Cardiac muscle cell (in vitro differentiated cells and primary cell): ENCODE results near the gene KCNH5. TPM values are rescaled to one million over a fixed set of nuclear protein-coding genes. Genes with fewer than 3 reads are reported as not detected.

ENCODE experiments used
- DNase-seq, 2 donors: peaks; one replicate each; pipeline versions ENCODE4 v3.0.0 to v3.0.0-alpha.2; 2010 to 2017; ENCODE audit warnings: low read depth in 1 of 2, low spot score in 1 of 2
- H3K27ac ChIP-seq: fragments of 200-600 bp; sonication (generic); 2 replicates; pipeline ENCODE4 v1.5.1; 2016
- H3K27me3 ChIP-seq: fragments of 200-600 bp; sonication (generic); 2 replicates; pipeline ENCODE4 v1.6.0; 2016; ENCODE audit warnings: control low read depth
- H3K36me3 ChIP-seq: fragments of 200-600 bp; sonication (generic); 2 replicates; pipeline ENCODE4 v1.5.1; 2016; ENCODE audit warnings: control low read depth
- H3K4me1 ChIP-seq: fragments of 200-600 bp; sonication (generic); 2 replicates; pipeline ENCODE4 v1.8.1; 2017; ENCODE audit warnings: low read depth, mild to moderate bottlenecking, mixed run types
- H3K4me3 ChIP-seq: fragments of 200-600 bp; sonication (generic); 2 replicates; pipeline ENCODE4 v1.5.1; 2016; ENCODE audit warnings: mild to moderate bottlenecking
- H3K9me3 ChIP-seq: fragments of 200-600 bp; sonication (generic); 2 replicates; pipeline ENCODE4 v1.5.1; 2017; ENCODE audit warnings: low read depth, mild to moderate bottlenecking, control low read depth
- CTCF ChIP-seq: IDR thresholded peaks from 2 replicates; pipeline ENCODE4 v1.5.1; 2012; ENCODE audit warnings: low read depth, mild to moderate bottlenecking, low read length
- polyA plus RNA-seq: library from polyadenylated mRNA; unstranded; fragments of >200 nt; fragmentation: Nextera tagmentation; extraction: Ambion mirVana; gene quantifications from 2 replicates; pipeline ENCODE4 v1.2.1, GENCODE V29; 2016
- total RNA-seq: library from RNA; depleted of rRNA; stranded (reverse); fragments of >200 nt; gene quantifications from 2 replicates; pipeline ENCODE4 v1.2.3, GENCODE V29; 2016

KCNH5 gene
- total and polyA plus RNA-seq, 2 experiments from 2014 or later, result 0.06 TPM; not detected in 1

GRCh38 chr14:62939970-62940369 is 105.3 kb downstream of the KCNH5 start:
- H3K4me1 ChIP-seq, result peaks cover 7% of the 10 kb centered on the region
- H3K4me3 ChIP-seq, result no peak overlapping the region
- no peaks in the 10 kb centered on the region for H3K9me3 ChIP-seq
- no peak for TF ChIP-seq CTCF
- DNase-seq, result no peak
- H3K36me3 ChIP-seq, result no peaks in the 10 kb centered on the region
- H3K27me3 ChIP-seq, result no peaks in the 10 kb centered on the region
- H3K27ac ChIP-seq, result no peak overlapping the region

- Histone ChIP-seq H3K27ac (no peak overlapping the region), H3K9me3 (no peaks in the 10 kb centered on the region), H3K36me3 (no peaks in the 10 kb centered on the region), H3K4me1 (peaks cover 7% of the 10 kb centered on the region), H3K4me3 (no peak overlapping the region), H3K27me3 (no peaks in the 10 kb centered on the region)
- TF ChIP-seq CTCF, result no peak
- DNase-seq, result no peak
Observed at GRCh38 chr14:62938778-62939177, 106.5 kb downstream of the KCNH5 start.

- TF ChIP-seq CTCF, result no peak
- Histone ChIP-seq H3K27ac (no peak overlapping the region), H3K36me3 (no peaks in the 10 kb centered on the region), H3K4me3 (no peak overlapping the region), H3K27me3 (no peaks in the 10 kb centered on the region), H3K9me3 (no peaks in the 10 kb centered on the region), H3K4me1 (peaks cover 7% of the 10 kb centered on the region)
- DNase-seq, result no peak
Observed at GRCh38 chr14:62934439-62934838, 110.8 kb downstream of the KCNH5 start.

- TF ChIP-seq CTCF, result no peak
Observed at GRCh38 chr14:62921466-62921865, 123.8 kb downstream of the KCNH5 start.

GRCh38 chr14:62916551-62916950 is 128.7 kb downstream of the KCNH5 start:
- TF ChIP-seq CTCF, result no peak
- Histone ChIP-seq H3K4me1 (peaks cover 11% of the 10 kb centered on the region), H3K27me3 (no peaks in the 10 kb centered on the region), H3K27ac (no peak overlapping the region), H3K36me3 (no peaks in the 10 kb centered on the region), H3K9me3 (no peaks in the 10 kb centered on the region), H3K4me3 (no peak overlapping the region)
- DNase-seq, result no peak

More at GRCh38 chr14:62921466-62921865, 123.8 kb downstream of the KCNH5 start:
- Histone ChIP-seq H3K4me1 (peaks cover 9% of the 10 kb centered on the region), H3K36me3 (no peaks in the 10 kb centered on the region), H3K4me3 (no peak overlapping the region), H3K27ac (no peak overlapping the region), H3K9me3 (no peaks in the 10 kb centered on the region), H3K27me3 (no peaks in the 10 kb centered on the region)
- peak in 1 of 2 donors; percentile 3 for DNase-seq

GRCh38 chr14:62914873-62915272 is 130.4 kb downstream of the KCNH5 start:
- no peak for TF ChIP-seq CTCF
- no peak for DNase-seq
- no peaks in the 10 kb centered on the region for H3K9me3 ChIP-seq
- no peak overlapping the region for H3K27ac ChIP-seq
- H3K27me3 ChIP-seq, result no peaks in the 10 kb centered on the region
- H3K36me3 ChIP-seq, result no peaks in the 10 kb centered on the region
- peaks cover 11% of the 10 kb centered on the region for H3K4me1 ChIP-seq
- H3K4me3 ChIP-seq, result no peak overlapping the region
